T-cell (primary cell): ENCODE results near the gene ERBIN. TPM values are rescaled to one million over a fixed set of nuclear protein-coding genes. Genes with fewer than 3 reads are reported as not detected.

Source experiments
- ATAC-seq, 4 experiments: fragments of 200-7000 bp in 3 of 4; fragments of 150-1000 bp in 1 of 4; cut with Tn5 transposase; replicated peaks in 1 of 4; 1 replicate in 3 of 4; 2 replicates in 1 of 4; pipeline ENCODE4 v1.10.0; 2021; ENCODE audit warnings: moderate library complexity in 3 of 4, mild to moderate bottlenecking in 2 of 4, moderate number of reproducible peaks in 1 of 4
- CTCF ChIA-PET, 2 donors: fragments of 300-600 bp; sonication (Branson Sonifier 250); formaldehyde crosslinking; loops; one replicate each; lab custom pipeline; 2022; ENCODE audit warnings: antibody characterized with exemption in 2 of 2; lab: Charles Lee
- POLR2A ChIA-PET, 2 donors: fragments of 300-600 bp; sonication (Branson Sonifier 250); formaldehyde crosslinking; loops; one replicate each; lab custom pipeline; 2022; ENCODE audit warnings: antibody characterized with exemption in 2 of 2; lab: Charles Lee
- DNase-seq, 35 experiments: peaks; one replicate each; pipeline versions ENCODE4 v3.0.0 to v3.0.0-alpha.2; 2013 to 2023
- H3K27ac ChIP-seq: one replicate; pipeline ENCODE4 v1.5.1; 2013; ENCODE audit warnings: low read length
- H3K27me3 ChIP-seq, 2 experiments: replicated peaks in 1 of 2; 1 replicate in 1 of 2; 2 replicates in 1 of 2; pipeline versions ENCODE4 v1.6.1 to v1.7.0; 2013; ENCODE audit warnings: low read length in 1 of 2, mixed read lengths in 1 of 2; ENCODE audit not compliant: control insufficient read depth in 2 of 2, insufficient read depth in 2 of 2; ENCODE audit errors: extremely low read depth in 1 of 2
- H3K36me3 ChIP-seq, 2 donors: 1 replicate in 1 of 2; 2 replicates in 1 of 2; pipeline versions ENCODE4 v1.6.1 to v1.7.0; 2013; ENCODE audit warnings: low read length in 1 of 2; ENCODE audit not compliant: control insufficient read depth in 2 of 2, insufficient read depth in 1 of 2; ENCODE audit errors: extremely low read depth in 1 of 2
- H3K4me1 ChIP-seq, 2 experiments: 1 replicate in 1 of 2; 2 replicates in 1 of 2; pipeline versions ENCODE4 v1.6.1 to v1.7.0; 2013; ENCODE audit warnings: low read length in 2 of 2, mixed read lengths in 1 of 2; ENCODE audit not compliant: insufficient read depth in 2 of 2, control insufficient read depth in 1 of 2; ENCODE audit errors: extremely low read depth in 1 of 2
- H3K4me3 ChIP-seq, 2 donors: 1 replicate in 1 of 2; 2 replicates in 1 of 2; pipeline versions ENCODE4 v1.5.1 to v1.7.0; 2013; ENCODE audit warnings: mild to moderate bottlenecking in 2 of 2, low read length in 1 of 2, moderate library complexity in 1 of 2; ENCODE audit not compliant: control insufficient read depth in 1 of 2; ENCODE audit errors: extremely low read depth in 1 of 2
- H3K9me3 ChIP-seq: 2 replicates; pipeline ENCODE4 v1.7.0; 2013
- H3K27ac Mint-ChIP-seq, 2 donors: one replicate each; pipeline ENCODE4 v1.8.0; 2020 to 2021; ENCODE audit warnings: mild to moderate bottlenecking in 2 of 2, mixed read lengths in 2 of 2
- H3K27me3 Mint-ChIP-seq, 2 donors: one replicate each; pipeline ENCODE4 v1.8.0; 2021 to 2022; ENCODE audit warnings: mixed read lengths in 2 of 2
- H3K36me3 Mint-ChIP-seq: one replicate; pipeline ENCODE4 v1.8.0; 2021; ENCODE audit warnings: mixed read lengths
- H3K4me1 Mint-ChIP-seq, 3 donors: one replicate each; pipeline ENCODE4 v1.8.0; 2020 to 2022; ENCODE audit warnings: mixed read lengths in 3 of 3, mild to moderate bottlenecking in 1 of 3
- H3K4me3 Mint-ChIP-seq, 3 donors: one replicate each; pipeline ENCODE4 v1.8.0; 2020 to 2022; ENCODE audit warnings: mild to moderate bottlenecking in 3 of 3, mixed read lengths in 3 of 3, moderate library complexity in 3 of 3
- H3K9me3 Mint-ChIP-seq, 3 donors: one replicate each; pipeline ENCODE4 v1.8.0; 2020 to 2022; ENCODE audit warnings: mixed read lengths in 3 of 3
- WGBS: methylation state at CpG from one replicate; pipeline ENCODE4 v1.1.5; 2013; ENCODE audit warnings: missing lambda C conversion rate; ENCODE audit not compliant: insufficient coverage; 5-methylcytosine and 5-hydroxymethylcytosine counted together
- total RNA-seq, 35 experiments: library from RNA in 6 of 35; stranded (reverse) in 6 of 35; fragments of 120-200 nt in 1 of 35; gene quantifications; one replicate each; pipeline versions ENCODE4 v1.2.1 to v1.2.4 and lab custom pipeline; 2013 to 2026

ERBIN gene
- total RNA-seq, 5 donors from 2014 or later (not counting 1 experiment from before 2014, with no cell fraction given): 105 to 125 (median 112) TPM

- peak in 1 of 35 experiments; percentile 17 for DNase-seq
Measured at GRCh38 chr5:65928322-65928752, 2.0 kb downstream of the ERBIN start.

GRCh38 chr5:65928860-65929259 is 2.5 kb downstream of the ERBIN start:
- Histone ChIP-seq H3K4me3 (peak overlapping the region in 1 of 2 donors; percentile 70), H3K4me1 (peaks cover 32 to 37% of the 10 kb centered on the region in 2 experiments), H3K27me3 (no peaks in the 10 kb centered on the region), H3K9me3 (no peaks in the 10 kb centered on the region), H3K27ac (no peak overlapping the region), H3K36me3 (peaks cover 0 to 3% of the 10 kb centered on the region in 2 donors)
- Mint-ChIP-seq H3K27ac (no peak overlapping the region), H3K9me3 (no peaks in the 10 kb centered on the region), H3K36me3 (peaks cover 19% of the 10 kb centered on the region), H3K4me3 (peak overlapping the region; percentile 88 to 99 (median 90)), H3K4me1 (peaks cover 55 to 68% (median 57%) of the 10 kb centered on the region in 3 donors), H3K27me3 (no peaks in the 10 kb centered on the region)
- POLR2A ChIA-PET: no interaction called here
- DNase-seq: no peak
- CTCF ChIA-PET: interaction anchor here in 1 of 2 donors (0.6 kb wide), 1 partner anchor 377 kb away, joined by 3 read pairs; no protein-coding TSS in a partner anchor
- no CpG with 5 or more reads among the region's 3 CpGs for WGBS
- no peak for ATAC-seq

More at GRCh38 chr5:65928322-65928752, 2.0 kb downstream of the ERBIN start:
- ChIA-PET CTCF (interaction anchor here in 1 of 2 donors (0.6 to 0.7 kb wide), 2 partner anchors 168 to 378 kb away, joined by 3 read pairs; no protein-coding TSS in a partner anchor), POLR2A (interaction anchor here in 1 of 2 donors (0.7 kb wide), 1 partner anchor 16 kb away, joined by 4 read pairs; no protein-coding TSS in a partner anchor)
- Histone ChIP-seq H3K27ac (peak overlapping the region; percentile 16), H3K9me3 (no peaks in the 10 kb centered on the region), H3K27me3 (no peaks in the 10 kb centered on the region), H3K36me3 (peaks cover 0 to 3% of the 10 kb centered on the region in 2 donors), H3K4me3 (peak overlapping the region; percentile 70 to 99), H3K4me1 (peaks cover 29 to 38% of the 10 kb centered on the region in 2 experiments)
- Mint-ChIP-seq H3K36me3 (peaks cover 17% of the 10 kb centered on the region), H3K27ac (peak overlapping the region; percentile 91 to 97), H3K4me1 (peaks cover 57 to 69% (median 60%) of the 10 kb centered on the region in 3 donors), H3K9me3 (no peaks in the 10 kb centered on the region), H3K4me3 (peak overlapping the region; percentile 88 to 99 (median 90)), H3K27me3 (no peaks in the 10 kb centered on the region)
- WGBS: no CpG with 5 or more reads among the region's 5 CpGs
- no peak for ATAC-seq

- peaks cover 32 to 39% of the 10 kb centered on the region in 2 experiments for H3K4me1 ChIP-seq
- H3K4me3 Mint-ChIP-seq: peak overlapping the region in 2 of 3 donors; percentile 11 to 52
- ATAC-seq (no peak), DNase-seq (no peak)
- H3K36me3 ChIP-seq: peaks cover 0 to 10% of the 10 kb centered on the region in 2 donors
- no peak overlapping the region for H3K4me3 ChIP-seq
- H3K9me3 Mint-ChIP-seq: no peaks in the 10 kb centered on the region
- H3K36me3 Mint-ChIP-seq: peaks cover 26% of the 10 kb centered on the region
- H3K27me3 Mint-ChIP-seq: no peaks in the 10 kb centered on the region
- H3K4me1 Mint-ChIP-seq: peaks cover 79 to 86% (median 82%) of the 10 kb centered on the region in 3 donors
- ChIA-PET CTCF (no interaction called here), POLR2A (interaction anchor here in 1 of 2 donors (0.6 kb wide), 1 partner anchor 12 kb away, joined by 4 read pairs; no protein-coding TSS in a partner anchor)
- H3K27ac ChIP-seq: no peak overlapping the region
- peak overlapping the region; percentile 56 to 62 for H3K27ac Mint-ChIP-seq
- H3K9me3 ChIP-seq: no peaks in the 10 kb centered on the region
- WGBS: no CpG with 5 or more reads among the region's 4 CpGs
- no peaks in the 10 kb centered on the region for H3K27me3 ChIP-seq
Measured at GRCh38 chr5:65932676-65933075, 6.3 kb downstream of the ERBIN start.

- ATAC-seq: no peak
- H3K4me3 Mint-ChIP-seq: peak overlapping the region; percentile 6 to 52 (median 11)
- no peaks in the 10 kb centered on the region for H3K9me3 Mint-ChIP-seq
- ChIA-PET POLR2A (interaction anchor here in 1 of 2 donors (0.5 kb wide), 1 partner anchor 31 kb away, joined by 6 read pairs; no protein-coding TSS in a partner anchor), CTCF (interaction anchor here (0.6 kb wide), 2 partner anchors 23 to 107 kb away, joined by 3 to 4 read pairs; no protein-coding TSS in a partner anchor)
- Histone ChIP-seq H3K27me3 (no peaks in the 10 kb centered on the region), H3K9me3 (no peaks in the 10 kb centered on the region), H3K4me3 (no peak overlapping the region), H3K36me3 (peaks cover 0 to 10% of the 10 kb centered on the region in 2 donors), H3K27ac (no peak overlapping the region), H3K4me1 (peaks cover 33 to 39% of the 10 kb centered on the region in 2 experiments)
- WGBS: no CpG with 5 or more reads among the region's 2 CpGs
- peaks cover 82 to 88% (median 84%) of the 10 kb centered on the region in 3 donors for H3K4me1 Mint-ChIP-seq
- H3K27ac Mint-ChIP-seq: peak overlapping the region in 1 of 2 donors; percentile 62
- no peaks in the 10 kb centered on the region for H3K27me3 Mint-ChIP-seq
- H3K36me3 Mint-ChIP-seq: peaks cover 29% of the 10 kb centered on the region
- no peak for DNase-seq
Measured at GRCh38 chr5:65933295-65933694, 6.9 kb downstream of the ERBIN start.

GRCh38 chr5:65938256-65938655 is 11.9 kb downstream of the ERBIN start:
- H3K27me3 ChIP-seq: no peaks in the 10 kb centered on the region
- DNase-seq: no peak
- ChIA-PET CTCF (no interaction called here), POLR2A (interaction anchor here in 1 of 2 donors (0.6 kb wide), 1 partner anchor 30 kb away, joined by 4 read pairs; no protein-coding TSS in a partner anchor)
- Mint-ChIP-seq H3K36me3 (peaks cover 29% of the 10 kb centered on the region), H3K27me3 (no peaks in the 10 kb centered on the region), H3K27ac (peak overlapping the region in 1 of 2 donors; percentile 5), H3K9me3 (no peaks in the 10 kb centered on the region), H3K4me1 (peaks cover 58 to 66% (median 62%) of the 10 kb centered on the region in 3 donors), H3K4me3 (no peak overlapping the region)
- 86% methylated on average over 1 of the region's 5 CpGs for WGBS
- no peak overlapping the region for H3K27ac ChIP-seq
- H3K4me3 ChIP-seq: no peak overlapping the region
- ATAC-seq: no peak
- H3K4me1 ChIP-seq: peaks cover 10 to 16% of the 10 kb centered on the region in 2 experiments
- H3K36me3 ChIP-seq: peaks cover 0 to 6% of the 10 kb centered on the region in 2 donors
- H3K9me3 ChIP-seq: no peaks in the 10 kb centered on the region

- 100% methylated on average over 2 of the region's 5 CpGs for WGBS
- no peaks in the 10 kb centered on the region for H3K9me3 ChIP-seq
- no peaks in the 10 kb centered on the region for H3K36me3 ChIP-seq
- no peak for ATAC-seq
- peak overlapping the region in 1 of 2 donors; percentile 52 for H3K27ac Mint-ChIP-seq
- peaks cover 49 to 58% (median 57%) of the 10 kb centered on the region in 3 donors for H3K4me1 Mint-ChIP-seq
- ChIA-PET POLR2A (interaction anchor here in 1 of 2 donors (0.6 kb wide), 1 partner anchor 19 kb away, joined by 3 read pairs; no protein-coding TSS in a partner anchor), CTCF (no interaction called here)
- no peak overlapping the region for H3K4me3 ChIP-seq
- H3K27me3 ChIP-seq: no peaks in the 10 kb centered on the region
- H3K27me3 Mint-ChIP-seq: no peaks in the 10 kb centered on the region
- no peak overlapping the region for H3K4me3 Mint-ChIP-seq
- DNase-seq: no peak
- H3K4me1 ChIP-seq: peaks cover 0 to 4% of the 10 kb centered on the region in 2 experiments
- H3K36me3 Mint-ChIP-seq: peaks cover 38% of the 10 kb centered on the region
- no peak overlapping the region for H3K27ac ChIP-seq
- no peaks in the 10 kb centered on the region for H3K9me3 Mint-ChIP-seq
Measured at GRCh38 chr5:65943771-65944170, 17.4 kb downstream of the ERBIN start.
